Heart left ventricle (tissue), 16 donors: ENCODE results near the gene PCSK5. TPM values are rescaled to one million over a fixed set of nuclear protein-coding genes. Genes with fewer than 3 reads are reported as not detected.

Experiments
- ATAC-seq, 4 donors: fragments of 200-7000 bp; cut with Tn5 transposase; one replicate each; pipeline ENCODE4 v1.9.1; 2020 to 2022; ENCODE audit warnings: moderate library complexity in 4 of 4, mild to moderate bottlenecking in 3 of 4, moderate number of reproducible peaks in 1 of 4
- DNase-seq, 5 donors: peaks; one replicate each; pipeline ENCODE4 v3.0.0-alpha.2; 2020
- H3K27ac ChIP-seq, 12 donors: fragments of 200-600 bp; sonication (generic) in 4 of 12; one replicate each; pipeline versions ENCODE4 v1.5.0 to v1.8.0; 2016 to 2022; ENCODE audit warnings: mild to moderate bottlenecking in 2 of 12
- H3K27me3 ChIP-seq, 9 donors: fragments of 200-600 bp; sonication (generic) in 2 of 9; one replicate each; pipeline versions ENCODE4 v1.5.1 to v1.8.0; 2016 to 2022; ENCODE audit warnings: mild to moderate bottlenecking in 3 of 9
- H3K36me3 ChIP-seq, 9 donors: fragments of 200-600 bp; sonication (generic) in 2 of 9; one replicate each; pipeline versions ENCODE4 v1.5.0 to v1.8.0; 2018 to 2022; ENCODE audit warnings: mild to moderate bottlenecking in 2 of 9
- H3K4me1 ChIP-seq, 12 donors: fragments of 200-600 bp; sonication (generic) in 4 of 12; one replicate each; pipeline versions ENCODE4 v1.5.0 to v1.8.0; 2016 to 2022; ENCODE audit warnings: mild to moderate bottlenecking in 3 of 12
- H3K4me3 ChIP-seq, 12 donors: fragments of 200-600 bp; sonication (generic) in 4 of 12; one replicate each; pipeline versions ENCODE4 v1.5.0 to v1.8.0; 2017 to 2022; ENCODE audit warnings: mild to moderate bottlenecking in 9 of 12, moderate library complexity in 4 of 12
- H3K9me3 ChIP-seq, 12 donors: fragments of 200-600 bp; sonication (generic) in 4 of 12; one replicate each; pipeline versions ENCODE4 v1.5.0 to v1.8.0; 2016 to 2022; ENCODE audit warnings: mild to moderate bottlenecking in 1 of 12
- POLR2A ChIP-seq, 2 donors: fragments of 450-650 bp; IDR thresholded peaks; one replicate each; pipeline ENCODE4 v1.6.1; 2017; ENCODE audit warnings: antibody characterized with exemption in 2 of 2, mild to moderate bottlenecking in 2 of 2, moderate library complexity in 2 of 2
- WGBS, 4 donors: extraction: QIAGEN DNeasy Blood & Tissue Kit in 2 of 4; methylation state at CpG; one replicate each; pipeline versions ENCODE4 v1.1.5 to v1.1.7; 2013 to 2018; 5-methylcytosine and 5-hydroxymethylcytosine counted together
- intact Hi-C, 10 donors: fragments of 100-400 bp; cut with DNase I; formaldehyde crosslinking; loops; one replicate each; pipeline versions ENCODE4 v1.11.1 to v1.14.2; 2022
- polyA plus RNA-seq, 2 donors: library from polyadenylated mRNA; stranded (reverse); fragments of 200-250 nt; gene quantifications; one replicate each; pipeline ENCODE4 v1.2.3, GENCODE V29; 2013
- total RNA-seq, 9 donors: library from RNA; depleted of rRNA in 2 of 9; stranded (reverse); fragments of >200 nt in 2 of 9; fragmentation: NEBNext Ultra II Directional in 3 of 9; extraction: Animal tissue kit (Norgen Biotek cat#: 25700) in 3 of 9; gene quantifications; one replicate each; pipeline versions ENCODE4 v1.1.0 to v1.2.4, GENCODE V29; 2016 to 2023
- TF ChIP-seq, protein P1 (sequence below), 12 donors: fragments of 200-600 bp; sonication (generic) in 4 of 12; IDR thresholded peaks; one replicate each; pipeline versions ENCODE4 v1.5.0 to v1.8.0; 2018 to 2022; ENCODE audit warnings: antibody characterized with exemption in 12 of 12, mild to moderate bottlenecking in 5 of 12
- donor health status: ischemic (EF 13 %, LVEDD 7.1; RV severe dilation, severe dysfunction).
- donor health status: healthy with polysubstance abuse.
- donor health status: DM: no; HTN: yes; CAD: no.
- donor health status: DM: no; HTN: no; CAD: no.
- donor health status: ischemic (EF 25% LVEDD 6.9; RV normal size, moderate dysfunction).
- donor health status: ischemic (EF 25% LVEDD 5.7; RV mildly dilated, moderate dysfunction).
- donor health status: healthy.
- donor health status: DM: yes; HTN: yes; CAD: no.
- donor health status: ischemic (EF 35%, LVEDD 5.7; RV mildly dilated, moderate dysfunction).
- donor health status: nonischemic (EF 11% LVEDD 7.7; RV severe dilation, severe dysfunction).
- donor health status: DM: yes; HTN: yes; CAD: no.
- donor health status: PGD.
- donor health status: ischemic (EF 29% LVEDD 5.4; RV normal size, mild dysfunction).
- donor health status: nonischemic (EF 23%, LVEDD 6.1; RV moderate dilation, normal function).

PCSK5 gene
- total and polyA plus RNA-seq, 11 donors, result 1.3 to 13.6 (median 5.9) TPM

DNA sequence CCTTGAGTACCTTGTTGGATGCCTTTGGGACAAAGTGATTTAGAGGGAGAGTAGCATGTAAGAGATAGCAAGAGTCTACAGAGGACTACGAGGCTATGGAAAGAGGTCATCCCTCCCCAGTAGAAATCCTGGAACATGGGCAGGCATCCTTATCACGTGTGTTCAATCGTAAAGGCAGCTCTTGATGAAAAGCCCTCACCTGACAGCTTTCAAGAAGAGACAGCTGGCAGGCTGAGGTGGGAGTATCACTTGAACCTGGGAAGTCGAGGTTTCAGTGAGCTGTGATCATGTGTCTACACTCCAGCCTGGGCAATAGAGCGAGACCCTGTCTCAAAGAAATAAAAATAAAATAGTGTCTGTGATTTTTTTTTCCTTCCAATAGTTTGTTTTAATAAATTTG is 112.6 kb downstream of the PCSK5 start:
- intact Hi-C loops, result no loop called here
- Histone ChIP-seq H3K4me1 (no peaks in the 10 kb centered on the region), H3K36me3 (no peaks in the 10 kb centered on the region), H3K27ac (no peak overlapping the region), H3K4me3 (no peak overlapping the region), H3K27me3 (no peaks in the 10 kb centered on the region), H3K9me3 (no peaks in the 10 kb centered on the region)
- ATAC-seq (no peak), DNase-seq (no peak)
- no peak for TF ChIP-seq POLR2A (IDR thresholded peaks at IDR 0.05)
- TF ChIP-seq, protein P1, sequence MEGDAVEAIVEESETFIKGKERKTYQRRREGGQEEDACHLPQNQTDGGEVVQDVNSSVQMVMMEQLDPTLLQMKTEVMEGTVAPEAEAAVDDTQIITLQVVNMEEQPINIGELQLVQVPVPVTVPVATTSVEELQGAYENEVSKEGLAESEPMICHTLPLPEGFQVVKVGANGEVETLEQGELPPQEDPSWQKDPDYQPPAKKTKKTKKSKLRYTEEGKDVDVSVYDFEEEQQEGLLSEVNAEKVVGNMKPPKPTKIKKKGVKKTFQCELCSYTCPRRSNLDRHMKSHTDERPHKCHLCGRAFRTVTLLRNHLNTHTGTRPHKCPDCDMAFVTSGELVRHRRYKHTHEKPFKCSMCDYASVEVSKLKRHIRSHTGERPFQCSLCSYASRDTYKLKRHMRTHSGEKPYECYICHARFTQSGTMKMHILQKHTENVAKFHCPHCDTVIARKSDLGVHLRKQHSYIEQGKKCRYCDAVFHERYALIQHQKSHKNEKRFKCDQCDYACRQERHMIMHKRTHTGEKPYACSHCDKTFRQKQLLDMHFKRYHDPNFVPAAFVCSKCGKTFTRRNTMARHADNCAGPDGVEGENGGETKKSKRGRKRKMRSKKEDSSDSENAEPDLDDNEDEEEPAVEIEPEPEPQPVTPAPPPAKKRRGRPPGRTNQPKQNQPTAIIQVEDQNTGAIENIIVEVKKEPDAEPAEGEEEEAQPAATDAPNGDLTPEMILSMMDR (IDR thresholded peaks at IDR 0.05), result no peak
- WGBS, 4 donors, result 56 to 68% (median 58%) methylated on average over 5 of the region's 5 CpGs

DNA sequence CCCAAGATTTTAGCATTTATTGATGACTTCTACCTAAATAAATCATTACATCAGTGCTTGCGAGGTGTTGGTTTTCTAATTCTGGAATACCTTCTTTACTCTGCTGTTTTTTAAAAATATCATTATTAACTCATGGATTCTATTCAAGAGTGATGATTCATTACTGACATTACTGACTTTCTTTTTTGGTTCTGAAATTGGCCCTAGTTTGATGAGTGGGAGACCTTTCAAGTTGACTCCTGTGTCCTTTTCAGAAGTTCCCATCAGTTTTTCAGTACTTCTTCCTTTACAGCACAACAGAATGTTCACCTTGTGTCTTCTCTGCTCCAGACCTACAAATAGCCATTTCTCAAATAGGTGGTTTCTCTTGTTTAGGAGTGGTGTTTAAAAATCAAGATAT is 114.1 kb downstream of the PCSK5 start:
- Histone ChIP-seq H3K36me3 (no peaks in the 10 kb centered on the region), H3K4me1 (no peaks in the 10 kb centered on the region), H3K27ac (no peak overlapping the region), H3K9me3 (no peaks in the 10 kb centered on the region), H3K4me3 (no peak overlapping the region), H3K27me3 (no peaks in the 10 kb centered on the region)
- TF ChIP-seq, protein P1 (IDR thresholded peaks at IDR 0.05), result no peak
- intact Hi-C loops, result no loop called here
- DNase-seq (no peak), ATAC-seq (no peak)
- 84 to 98% (median 89%) methylated on average over 1 of the region's 1 CpG for WGBS, 4 donors

GRCh38 chr9:76007935-76008334 is 117.5 kb downstream of the PCSK5 start:
- no peak for TF ChIP-seq POLR2A (IDR thresholded peaks at IDR 0.05)
- TF ChIP-seq, protein P1 (IDR thresholded peaks at IDR 0.05), result no peak
- WGBS, 4 donors, result 79 to 93% (median 83%) methylated on average over 3 of the region's 3 CpGs
- no peak for DNase-seq
- no peaks in the 10 kb centered on the region for H3K4me1 ChIP-seq
- H3K4me3 ChIP-seq, result no peak overlapping the region
- no peak overlapping the region for H3K27ac ChIP-seq
- H3K27me3 ChIP-seq, result no peaks in the 10 kb centered on the region
- intact Hi-C loops, result no loop called here
- H3K36me3 ChIP-seq, result no peaks in the 10 kb centered on the region
- no peak for ATAC-seq
- no peaks in the 10 kb centered on the region for H3K9me3 ChIP-seq

- Histone ChIP-seq H3K27me3 (no peaks in the 10 kb centered on the region), H3K36me3 (no peaks in the 10 kb centered on the region), H3K27ac (no peak overlapping the region), H3K9me3 (no peaks in the 10 kb centered on the region), H3K4me1 (peaks cover 0 to 6% (median 0%) of the 10 kb centered on the region in 12 donors), H3K4me3 (no peak overlapping the region)
- no peak for ATAC-seq
- 66 to 75% (median 70%) methylated on average over 2 of the region's 2 CpGs for WGBS, 4 donors
- DNase-seq, result no peak
- intact Hi-C loops, result no loop called here
- TF ChIP-seq POLR2A (IDR thresholded peaks at IDR 0.05), result no peak
- TF ChIP-seq, protein P1 (IDR thresholded peaks at IDR 0.05), result no peak
Measured at GRCh38 chr9:76013809-76014208, 123.3 kb downstream of the PCSK5 start.
